Esophagus muscularis mucosa (tissue), 4 donors: ENCODE data around the gene CHRM4. TPM values are rescaled to one million over a fixed set of nuclear protein-coding genes. Genes with fewer than 3 reads are reported as not detected.

Source experiments
- DNase-seq: peaks from one replicate; pipeline ENCODE4 v3.0.0-alpha.2; 2017; ENCODE audit errors: extremely low spot score
- H3K27ac ChIP-seq, 4 donors: fragments of 200-600 bp; sonication (generic); replicated peaks in 1 of 4; 1 replicate in 3 of 4; 2 replicates in 1 of 4; pipeline ENCODE4 v1.5.1; 2016 to 2019; ENCODE audit warnings: mild to moderate bottlenecking in 1 of 4
- H3K27me3 ChIP-seq, 4 donors: fragments of 200-600 bp; sonication (generic); one replicate each; pipeline versions ENCODE4 v1.5.1 to v1.6.0; 2016 to 2019
- H3K36me3 ChIP-seq, 4 donors: fragments of 200-600 bp; sonication (generic); one replicate each; pipeline ENCODE4 v1.5.1; 2016 to 2019
- H3K4me1 ChIP-seq, 4 donors: fragments of 200-600 bp; sonication (generic); one replicate each; pipeline ENCODE4 v1.5.1; 2016 to 2019
- H3K4me3 ChIP-seq, 4 donors: fragments of 200-600 bp; sonication (generic); 1 replicate in 2 of 4; 2 replicates in 2 of 4; pipeline ENCODE4 v1.5.1; 2016 to 2019; ENCODE audit warnings: mild to moderate bottlenecking in 4 of 4, moderate library complexity in 1 of 4
- H3K9me3 ChIP-seq, 4 donors: fragments of 200-600 bp; sonication (generic); 1 replicate in 3 of 4; 2 replicates in 1 of 4; pipeline ENCODE4 v1.5.1; 2016 to 2019
- CTCF ChIP-seq, 3 experiments: fragments of 200-600 bp in 2 of 3; fragments of 450-650 bp in 1 of 3; sonication (generic) in 2 of 3; IDR thresholded peaks; one replicate each; pipeline ENCODE4 v1.5.1; 2017 to 2019; ENCODE audit warnings: antibody characterized with exemption in 3 of 3, mild to moderate bottlenecking in 2 of 3, moderate library complexity in 1 of 3
- EP300 ChIP-seq: sonication (generic); formaldehyde crosslinking; IDR thresholded peaks from one replicate; pipeline ENCODE4 v1.6.1; 2017; ENCODE audit warnings: antibody characterized with exemption
- POLR2A ChIP-seq: fragments of 450-650 bp; IDR thresholded peaks from one replicate; pipeline ENCODE4 v1.6.1; 2017; ENCODE audit warnings: antibody characterized with exemption, moderate library complexity, mild to moderate bottlenecking, low read depth
- POLR2AphosphoS5 ChIP-seq, 2 donors: sonication (generic); formaldehyde crosslinking; IDR thresholded peaks; one replicate each; pipeline ENCODE4 v1.6.1; 2017; ENCODE audit warnings: antibody characterized with exemption in 2 of 2
- whole genome bisulfite sequencing: methylation state at CpG from one replicate; pipeline ENCODE4 v1.1.5; 2018; 5-methylcytosine and 5-hydroxymethylcytosine counted together
- intact Hi-C: fragments of 100-400 bp; cut with DNase I; formaldehyde crosslinking; loops from one replicate; pipeline ENCODE4 v1.15.1; 2023
- total RNA-seq, 4 donors: library from RNA; depleted of rRNA; stranded (reverse); fragments of >200 nt; gene quantifications; one replicate each; pipeline versions ENCODE4 v1.1.0 to v1.2.1, GENCODE V29; 2016

Gene CHRM4
- total RNA-seq, 4 donors from 2014 or later = 0.34 to 1.5 (median 1.0) TPM

- intact Hi-C loops = no loop called here
- Histone ChIP-seq H3K27me3 (no peaks in the 10 kb centered on the region), H3K27ac (no peak overlapping the region), H3K36me3 (peaks cover 14 to 79% (median 59%) of the 10 kb centered on the region in 4 donors), H3K9me3 (no peaks in the 10 kb centered on the region), H3K4me3 (no peak overlapping the region), H3K4me1 (peaks cover 0 to 6% (median 0%) of the 10 kb centered on the region in 4 donors)
- TF ChIP-seq CTCF (IDR thresholded peaks at IDR 0.05) = no peak
- no peak for TF ChIP-seq POLR2AphosphoS5 (IDR thresholded peaks at IDR 0.05)
- no peak for TF ChIP-seq POLR2A
- no peak for TF ChIP-seq EP300
- DNase-seq = no peak
Observed at GRCh38 chr11:46431211-46431610, 39.6 kb upstream of the CHRM4 start.

- 77% methylated on average over 3 of the region's 3 CpGs for WGBS
- intact Hi-C loops = no loop called here
- no peaks in the 10 kb centered on the region for H3K27me3 ChIP-seq
- no peaks in the 10 kb centered on the region for H3K9me3 ChIP-seq
- no peak overlapping the region for H3K27ac ChIP-seq
- no peak overlapping the region for H3K4me3 ChIP-seq
- no peaks in the 10 kb centered on the region for H3K4me1 ChIP-seq
- TF ChIP-seq POLR2AphosphoS5 (IDR thresholded peaks at IDR 0.05) (no peak), POLR2A (no peak), CTCF (IDR thresholded peaks at IDR 0.05) (no peak), EP300 (no peak)
- DNase-seq = no peak
- peaks cover 13 to 84% (median 60%) of the 10 kb centered on the region in 4 donors for H3K36me3 ChIP-seq
Observed at GRCh38 chr11:46429717-46430116, 38.1 kb upstream of the CHRM4 start.

GRCh38 chr11:46427364-46427763 lies 35.8 kb upstream of the CHRM4 start:
- TF ChIP-seq POLR2A = no peak
- TF ChIP-seq POLR2AphosphoS5 (IDR thresholded peaks at IDR 0.05) = no peak
- no peak for TF ChIP-seq CTCF (IDR thresholded peaks at IDR 0.05)
- no peak for TF ChIP-seq EP300
- no peaks in the 10 kb centered on the region for H3K4me1 ChIP-seq
- 89% methylated on average over 9 of the region's 9 CpGs for WGBS
- intact Hi-C loops = no loop called here
- H3K27me3 ChIP-seq = no peaks in the 10 kb centered on the region
- H3K27ac ChIP-seq = no peak overlapping the region
- H3K9me3 ChIP-seq = no peaks in the 10 kb centered on the region
- no peak for DNase-seq
- H3K36me3 ChIP-seq = peaks cover 0 to 66% (median 47%) of the 10 kb centered on the region in 4 donors
- H3K4me3 ChIP-seq = no peak overlapping the region

GRCh38 chr11:46426233-46426991 lies 34.8 kb upstream of the CHRM4 start:
- no peak overlapping the region for H3K27ac ChIP-seq
- H3K27me3 ChIP-seq = no peaks in the 10 kb centered on the region
- H3K4me3 ChIP-seq = no peak overlapping the region
- no peak for DNase-seq
- WGBS = 84% methylated on average over 4 of the region's 4 CpGs
- H3K9me3 ChIP-seq = no peaks in the 10 kb centered on the region
- intact Hi-C loops = no loop called here
- peaks cover 5 to 66% (median 47%) of the 10 kb centered on the region in 4 donors for H3K36me3 ChIP-seq
- no peaks in the 10 kb centered on the region for H3K4me1 ChIP-seq
- no peak for TF ChIP-seq CTCF (IDR thresholded peaks at IDR 0.05)
- no peak for TF ChIP-seq POLR2AphosphoS5 (IDR thresholded peaks at IDR 0.05)
- no peak for TF ChIP-seq POLR2A
- no peak for TF ChIP-seq EP300

- TF ChIP-seq POLR2AphosphoS5 (IDR thresholded peaks at IDR 0.05) (no peak), CTCF (IDR thresholded peaks at IDR 0.05) (no peak), POLR2A (no peak), EP300 (no peak)
- DNase-seq = no peak
- no peaks in the 10 kb centered on the region for H3K9me3 ChIP-seq
- WGBS = 78% methylated on average over 7 of the region's 7 CpGs
- no peak overlapping the region for H3K4me3 ChIP-seq
- intact Hi-C loops = no loop called here
- no peaks in the 10 kb centered on the region for H3K4me1 ChIP-seq
- no peak overlapping the region for H3K27ac ChIP-seq
- peaks cover 5 to 50% (median 28%) of the 10 kb centered on the region in 4 donors for H3K36me3 ChIP-seq
- no peaks in the 10 kb centered on the region for H3K27me3 ChIP-seq
Observed at GRCh38 chr11:46422588-46422987, 31.0 kb upstream of the CHRM4 start.
